Astrocyte (in vitro differentiated cells and primary cell): Measurements from ENCODE around the gene PEX19. TPM values are rescaled to one million over a fixed set of nuclear protein-coding genes. Genes with fewer than 3 reads are reported as not detected.
A peak's percentile ranks its signal among the peaks of the same experiment; 100 is the strongest.

ENCODE experiments used
- DNase-seq: peaks from one replicate; pipeline ENCODE4 v3.0.0-alpha.2; 2010; ENCODE audit warnings: low read depth
- FAIRE-seq: peaks from 2 replicates; lab custom pipeline; 2011; peaks lifted over from hg19 to GRCh38; lab: Jason Lieb, UNC
- H2AFZ ChIP-seq: 2 replicates; pipeline ENCODE4 v1.6.0; 2012; ENCODE audit warnings: low read depth, low read length, inconsistent platforms
- H3K27ac ChIP-seq: 2 replicates; pipeline ENCODE4 v1.5.1; 2011; ENCODE audit warnings: low read depth, low read length, inconsistent platforms
- H3K27me3 ChIP-seq: 2 replicates; pipeline ENCODE4 v1.6.0; 2011; ENCODE audit warnings: low read length, inconsistent platforms; ENCODE audit not compliant: insufficient read depth
- H3K36me3 ChIP-seq: 2 replicates; pipeline ENCODE4 v1.5.1; 2011; ENCODE audit warnings: low read length, inconsistent platforms; ENCODE audit not compliant: insufficient read depth
- H3K4me1 ChIP-seq: 2 replicates; pipeline ENCODE4 v1.5.1; 2011; ENCODE audit warnings: low read length, inconsistent platforms; ENCODE audit not compliant: insufficient read depth
- H3K4me2 ChIP-seq: 2 replicates; pipeline ENCODE4 v1.6.0; 2012; ENCODE audit warnings: low read length, inconsistent platforms
- H3K4me3 ChIP-seq: 2 replicates; pipeline ENCODE4 v1.5.1; 2011; ENCODE audit warnings: low read depth, mild to moderate bottlenecking, low read length, inconsistent platforms; ENCODE audit not compliant: insufficient read depth
- H3K79me2 ChIP-seq: 2 replicates; pipeline ENCODE4 v1.6.0; 2012; ENCODE audit warnings: mild to moderate bottlenecking, low read length, inconsistent platforms; ENCODE audit not compliant: insufficient read depth
- H3K9ac ChIP-seq: 2 replicates; pipeline ENCODE4 v1.6.0; 2012; ENCODE audit warnings: mild to moderate bottlenecking, low read length, inconsistent platforms
- H3K9me3 ChIP-seq: 2 replicates; pipeline ENCODE4 v1.5.1; 2012; ENCODE audit warnings: low read depth, mild to moderate bottlenecking, low read length, inconsistent platforms; ENCODE audit not compliant: insufficient read depth
- H4K20me1 ChIP-seq: 2 replicates; pipeline ENCODE4 v1.6.0; 2012; ENCODE audit warnings: low read length, inconsistent platforms; ENCODE audit not compliant: insufficient read depth
- H3K27ac Mint-ChIP-seq: one replicate; pipeline ENCODE4 v1.8.0; 2021; ENCODE audit warnings: mild to moderate bottlenecking, mixed read lengths; ENCODE audit not compliant: unreplicated experiment
- H3K27me3 Mint-ChIP-seq: one replicate; pipeline ENCODE4 v1.8.0; 2021; ENCODE audit warnings: low read depth, mixed read lengths; ENCODE audit not compliant: unreplicated experiment
- H3K36me3 Mint-ChIP-seq: one replicate; pipeline ENCODE4 v1.8.0; 2021; ENCODE audit warnings: low read depth, mixed read lengths; ENCODE audit not compliant: unreplicated experiment
- H3K4me1 Mint-ChIP-seq: one replicate; pipeline ENCODE4 v1.8.0; 2021; ENCODE audit warnings: low read depth, mixed read lengths; ENCODE audit not compliant: unreplicated experiment
- H3K4me3 Mint-ChIP-seq: one replicate; pipeline ENCODE4 v1.8.0; 2021; ENCODE audit warnings: mild to moderate bottlenecking, moderate library complexity, mixed read lengths; ENCODE audit not compliant: unreplicated experiment
- H3K9me3 Mint-ChIP-seq: one replicate; pipeline ENCODE4 v1.8.0; 2021; ENCODE audit warnings: mild to moderate bottlenecking, mixed read lengths; ENCODE audit not compliant: unreplicated experiment
- CTCF ChIP-seq: IDR thresholded peaks from 2 replicates; pipeline ENCODE4 v1.5.1; 2011; ENCODE audit warnings: low read depth, mild to moderate bottlenecking, inconsistent platforms, low read length, moderate library complexity; ENCODE audit not compliant: insufficient read depth
- EZH2 ChIP-seq: IDR thresholded peaks from 2 replicates; pipeline ENCODE4 v1.6.1; 2012; ENCODE audit warnings: mild to moderate bottlenecking, low read length, inconsistent platforms; ENCODE audit not compliant: insufficient read depth
- total RNA-seq: library from RNA; stranded (reverse); gene quantifications from 2 replicates; pipeline ENCODE4 v1.2.1, GENCODE V29; 2021

The PEX19 gene
- total RNA-seq, 1 donor from 2014 or later: 64.2 TPM

GRCh38 chr1:160309185-160309557, 24.2 kb upstream of the PEX19 start:
- no peak overlapping the region for H3K4me3 ChIP-seq
- FAIRE-seq (no peak), DNase-seq (no peak)
- no peak overlapping the region for H3K4me3 Mint-ChIP-seq
- peaks cover 8% of the 10 kb centered on the region for H3K4me1 Mint-ChIP-seq
- H3K9me3 ChIP-seq: no peaks in the 10 kb centered on the region
- H3K4me1 ChIP-seq: no peaks in the 10 kb centered on the region
- no peak overlapping the region for H2AFZ ChIP-seq
- H3K79me2 ChIP-seq: peaks cover 52% of the 10 kb centered on the region
- H3K9ac ChIP-seq: no peak overlapping the region
- H3K36me3 ChIP-seq: peaks cover 91% of the 10 kb centered on the region
- H3K27me3 ChIP-seq: no peaks in the 10 kb centered on the region
- H3K36me3 Mint-ChIP-seq: peaks cover 43% of the 10 kb centered on the region
- H4K20me1 ChIP-seq: peaks cover 77% of the 10 kb centered on the region
- H3K27ac ChIP-seq: no peak overlapping the region
- H3K9me3 Mint-ChIP-seq: no peaks in the 10 kb centered on the region
- TF ChIP-seq CTCF (no peak), EZH2 (no peak)
- no peak overlapping the region for H3K4me2 ChIP-seq
- H3K27me3 Mint-ChIP-seq: no peaks in the 10 kb centered on the region
- H3K27ac Mint-ChIP-seq: peak overlapping the region; percentile 50

GRCh38 chr1:160308451-160309184, 23.7 kb upstream of the PEX19 start:
- no peak for TF ChIP-seq EZH2
- no peak for TF ChIP-seq CTCF
- H3K4me1 ChIP-seq: no peaks in the 10 kb centered on the region
- H3K79me2 ChIP-seq: peaks cover 49% of the 10 kb centered on the region
- peaks cover 71% of the 10 kb centered on the region for H4K20me1 ChIP-seq
- peaks cover 90% of the 10 kb centered on the region for H3K36me3 ChIP-seq
- Mint-ChIP-seq H3K4me1 (peaks cover 8% of the 10 kb centered on the region), H3K27ac (no peak overlapping the region), H3K4me3 (no peak overlapping the region), H3K36me3 (peaks cover 37% of the 10 kb centered on the region), H3K27me3 (no peaks in the 10 kb centered on the region), H3K9me3 (no peaks in the 10 kb centered on the region)
- H3K9me3 ChIP-seq: no peaks in the 10 kb centered on the region
- no peak overlapping the region for H3K4me3 ChIP-seq
- DNase-seq: no peak
- H3K27me3 ChIP-seq: no peaks in the 10 kb centered on the region
- FAIRE-seq: no peak
- no peak overlapping the region for H3K4me2 ChIP-seq
- H3K9ac ChIP-seq: no peak overlapping the region
- no peak overlapping the region for H2AFZ ChIP-seq
- H3K27ac ChIP-seq: no peak overlapping the region

GRCh38 chr1:160307118-160307791, 22.3 kb upstream of the PEX19 start:
- H3K4me1 ChIP-seq: no peaks in the 10 kb centered on the region
- H3K36me3 Mint-ChIP-seq: peaks cover 39% of the 10 kb centered on the region
- TF ChIP-seq EZH2: no peak
- TF ChIP-seq CTCF: no peak
- no peaks in the 10 kb centered on the region for H3K9me3 ChIP-seq
- H2AFZ ChIP-seq: no peak overlapping the region
- H3K27ac Mint-ChIP-seq: no peak overlapping the region
- H3K9ac ChIP-seq: peak overlapping the region; percentile 12
- H3K79me2 ChIP-seq: peaks cover 54% of the 10 kb centered on the region
- H3K4me2 ChIP-seq: no peak overlapping the region
- H3K4me3 Mint-ChIP-seq: no peak overlapping the region
- H3K36me3 ChIP-seq: peaks cover 87% of the 10 kb centered on the region
- H3K4me3 ChIP-seq: no peak overlapping the region
- H3K27me3 Mint-ChIP-seq: no peaks in the 10 kb centered on the region
- H3K27me3 ChIP-seq: no peaks in the 10 kb centered on the region
- no peaks in the 10 kb centered on the region for H3K9me3 Mint-ChIP-seq
- H4K20me1 ChIP-seq: peaks cover 72% of the 10 kb centered on the region
- no peak overlapping the region for H3K27ac ChIP-seq
- no peak for FAIRE-seq
- no peak for DNase-seq
- peaks cover 8% of the 10 kb centered on the region for H3K4me1 Mint-ChIP-seq
